H1 (cell line): Measurements from ENCODE around the gene RPN2. TPM values are rescaled to one million over a fixed set of nuclear protein-coding genes. Genes with fewer than 3 reads are reported as not detected.

Experiments used
- CTCF ChIA-PET: fragments of 300-600 bp; sonication (Branson Sonifier 250); formaldehyde crosslinking; loops from one replicate; lab custom pipeline; 2021; ENCODE audit not compliant: partially characterized antibody; lab: Charles Lee
- POLR2A ChIA-PET: fragments of 300-600 bp; sonication (Branson Sonifier 250); formaldehyde crosslinking; loops from one replicate; lab custom pipeline; 2021; ENCODE audit warnings: inconsistent platforms; ENCODE audit not compliant: partially characterized antibody; lab: Charles Lee
- DNase-seq, 2 experiments: peaks; one replicate each; pipeline versions ENCODE4 v3.0.0 to v3.0.0-alpha.2; 2010 to 2022; ENCODE audit warnings: low spot score in 2 of 2, low read depth in 1 of 2, mixed read lengths in 1 of 2
- FAIRE-seq: peaks from 2 replicates; lab custom pipeline; 2011; peaks lifted over from hg19 to GRCh38; lab: Jason Lieb, UNC
- H2AFZ ChIP-seq: 2 replicates; pipeline ENCODE4 v1.8.1; 2012; ENCODE audit warnings: low read length, inconsistent platforms
- H2AK5ac ChIP-seq: 2 replicates; pipeline ENCODE4 v1.6.1; 2013; ENCODE audit warnings: low read depth, low read length
- H2BK120ac ChIP-seq: replicated peaks from 2 replicates; pipeline ENCODE3; 2013; ENCODE audit warnings: low read depth, low read length, inconsistent platforms
- H2BK12ac ChIP-seq: 2 replicates; pipeline ENCODE4 v1.6.1; 2013; ENCODE audit warnings: low read depth, low read length
- H2BK15ac ChIP-seq: 2 replicates; pipeline ENCODE4 v1.6.1; 2013; ENCODE audit warnings: low read length
- H2BK20ac ChIP-seq: 2 replicates; pipeline ENCODE4 v1.6.1; 2013; ENCODE audit warnings: low read length
- H2BK5ac ChIP-seq: 2 replicates; pipeline ENCODE4 v1.6.1; 2013; ENCODE audit warnings: low read depth, low read length
- H3K14ac ChIP-seq: 2 replicates; pipeline ENCODE4 v1.6.1; 2013; ENCODE audit warnings: inconsistent platforms; ENCODE audit not compliant: insufficient read length
- H3K18ac ChIP-seq: 2 replicates; pipeline ENCODE4 v1.6.1; 2013; ENCODE audit warnings: low read length; ENCODE audit errors: extremely low read depth
- H3K23ac ChIP-seq: 2 replicates; pipeline ENCODE4 v1.6.1; 2013; ENCODE audit warnings: inconsistent platforms; ENCODE audit not compliant: insufficient read length
- H3K23me2 ChIP-seq: 2 replicates; pipeline ENCODE4 v1.6.1; 2013; ENCODE audit warnings: low read depth, low read length
- H3K27ac ChIP-seq: 2 replicates; pipeline ENCODE4 v1.6.1; 2011; ENCODE audit warnings: low read depth, low read length, inconsistent platforms
- H3K27me3 ChIP-seq, 4 experiments: replicated peaks in 1 of 4; 1 replicate in 1 of 4; 2 replicates in 3 of 4; pipeline versions ENCODE4 v1.6.1 to v1.8.1; 2011 to 2013; ENCODE audit warnings: low read length in 3 of 4, mild to moderate bottlenecking in 3 of 4, inconsistent platforms in 2 of 4, mixed read lengths in 2 of 4, moderate library complexity in 1 of 4; ENCODE audit not compliant: control insufficient read depth in 3 of 4, insufficient read depth in 3 of 4; ENCODE audit errors: extremely low read depth in 1 of 4
- H3K36me3 ChIP-seq, 4 experiments: 2 replicates each; pipeline versions ENCODE4 v1.6.1 to v1.8.1; 2011 to 2013; ENCODE audit warnings: mild to moderate bottlenecking in 4 of 4, low read length in 3 of 4, moderate library complexity in 2 of 4, control low read depth in 1 of 4, inconsistent platforms in 1 of 4; ENCODE audit not compliant: insufficient read depth in 4 of 4, control insufficient read depth in 2 of 4
- H3K4ac ChIP-seq: replicated peaks from 2 replicates; pipeline ENCODE3; 2013; ENCODE audit warnings: low read length, low read depth, mixed read lengths, inconsistent platforms; ENCODE audit not compliant: insufficient read length
- H3K4me1 ChIP-seq, 4 experiments: replicated peaks in 1 of 4; 1 replicate in 1 of 4; 2 replicates in 3 of 4; pipeline versions ENCODE4 v1.6.1 to v1.8.1; 2011 to 2013; ENCODE audit warnings: low read length in 3 of 4, inconsistent platforms in 2 of 4, mixed read lengths in 1 of 4; ENCODE audit not compliant: insufficient read depth in 4 of 4, control insufficient read depth in 3 of 4
- H3K4me2 ChIP-seq, 2 experiments: 2 replicates each; pipeline versions ENCODE4 v1.6.1 to v1.8.1; 2011 to 2013; ENCODE audit warnings: low read depth in 2 of 2, low read length in 2 of 2, control low read depth in 1 of 2, inconsistent platforms in 1 of 2, mild to moderate bottlenecking in 1 of 2; ENCODE audit not compliant: insufficient read depth in 1 of 2
- H3K4me3 ChIP-seq, 4 experiments: fragments of 200-600, 300-600 bp in 1 of 4; sonication (generic), shearing (Covaris generic), sonication (Bioruptor Twin) in 1 of 4; 2 replicates each; pipeline versions ENCODE4 v1.5.1 to v1.8.1; 2011 to 2016; ENCODE audit warnings: low read length in 4 of 4, low read depth in 3 of 4, control low read depth in 2 of 4, inconsistent platforms in 2 of 4, mild to moderate bottlenecking in 2 of 4, mixed read lengths in 1 of 4, moderate library complexity in 1 of 4; ENCODE audit not compliant: insufficient read depth in 2 of 4; ENCODE audit errors: extremely low read depth in 1 of 4
- H3K56ac ChIP-seq: replicated peaks from 2 replicates; pipeline ENCODE3; 2013; ENCODE audit warnings: low read depth, mild to moderate bottlenecking, mixed read lengths, low read length, inconsistent platforms; ENCODE audit not compliant: insufficient read length
- H3K79me1 ChIP-seq: 2 replicates; pipeline ENCODE4 v1.6.1; 2013; ENCODE audit warnings: low read depth, low read length, control low read depth
- H3K79me2 ChIP-seq, 2 experiments: 2 replicates each; pipeline versions ENCODE4 v1.6.1 to v1.8.1; 2012 to 2013; ENCODE audit warnings: low read length in 2 of 2, mild to moderate bottlenecking in 2 of 2, inconsistent platforms in 1 of 2; ENCODE audit not compliant: insufficient read depth in 2 of 2, control insufficient read depth in 1 of 2
- H3K9ac ChIP-seq, 4 experiments: replicated peaks in 1 of 4; 1 replicate in 1 of 4; 2 replicates in 3 of 4; pipeline versions ENCODE4 v1.6.1 to v1.8.1; 2011 to 2013; ENCODE audit warnings: low read depth in 3 of 4, low read length in 3 of 4, control low read depth in 2 of 4, mild to moderate bottlenecking in 2 of 4, moderate library complexity in 2 of 4, inconsistent platforms in 1 of 4; ENCODE audit errors: extremely low read depth in 1 of 4
- H3K9me3 ChIP-seq, 2 experiments: 2 replicates each; pipeline versions ENCODE4 v1.6.1 to v1.8.1; 2012 to 2013; ENCODE audit warnings: mild to moderate bottlenecking in 2 of 2, moderate library complexity in 2 of 2, control low read depth in 1 of 2, inconsistent platforms in 1 of 2, low read depth in 1 of 2, low read length in 1 of 2, mixed read lengths in 1 of 2; ENCODE audit not compliant: insufficient read depth in 2 of 2
- H4K20me1 ChIP-seq, 2 experiments: replicated peaks in 1 of 2; 2 replicates each; pipeline versions ENCODE3 to v1.8.1; 2011 to 2013; ENCODE audit warnings: inconsistent platforms in 2 of 2, low read length in 2 of 2, mild to moderate bottlenecking in 1 of 2; ENCODE audit not compliant: insufficient read depth in 2 of 2, control insufficient read depth in 1 of 2
- H4K5ac ChIP-seq: 2 replicates; pipeline ENCODE4 v1.6.1; 2013; ENCODE audit warnings: low read length, low read depth, mixed read lengths, inconsistent platforms; ENCODE audit not compliant: insufficient read length
- H4K8ac ChIP-seq: 2 replicates; pipeline ENCODE4 v1.8.0; 2013; ENCODE audit warnings: mild to moderate bottlenecking, moderate library complexity, low read length, inconsistent platforms; ENCODE audit not compliant: insufficient read depth; ENCODE audit errors: extremely low read depth
- H4K91ac ChIP-seq: replicated peaks from 2 replicates; pipeline ENCODE3; 2013; ENCODE audit warnings: low read length, mixed read lengths, inconsistent platforms; ENCODE audit not compliant: insufficient read length
- CTBP2 ChIP-seq: IDR thresholded peaks from 2 replicates; pipeline ENCODE4 v1.7.0; 2011; ENCODE audit warnings: borderline replicate concordance, mild to moderate bottlenecking, moderate library complexity, mixed read lengths, low read length; ENCODE audit not compliant: insufficient read depth, insufficient read length
- MAX ChIP-seq: IDR thresholded peaks from 2 replicates; pipeline ENCODE4 v1.6.1; 2012; ENCODE audit warnings: inconsistent platforms
- NANOG ChIP-seq: IDR thresholded peaks from 2 replicates; pipeline ENCODE4 v1.6.1; 2011; ENCODE audit warnings: low read length, low read depth, mild to moderate bottlenecking, inconsistent platforms; ENCODE audit not compliant: insufficient read depth, poor library complexity, severe bottlenecking
- SP1 ChIP-seq: IDR thresholded peaks from 2 replicates; pipeline ENCODE4 v1.6.1; 2011; ENCODE audit warnings: low read depth, low read length
- SP2 ChIP-seq: IDR thresholded peaks from 2 replicates; pipeline ENCODE4 v1.6.1; 2012; ENCODE audit warnings: mild to moderate bottlenecking, low read length, inconsistent platforms
- SRF ChIP-seq: IDR thresholded peaks from 2 replicates; pipeline ENCODE4 v1.6.1; 2011; ENCODE audit warnings: mild to moderate bottlenecking, low read depth, low read length, moderate library complexity
- ZNF274 ChIP-seq: IDR thresholded peaks from 2 replicates; pipeline ENCODE4 v1.7.0; 2012; ENCODE audit warnings: low read length, borderline replicate concordance; ENCODE audit errors: extremely low read depth
- WGBS, 2 experiments: shearing (Covaris generic) in 1 of 2; methylation state at CpG; one replicate each; pipeline versions ENCODE4 v1.1.6 to v1.1.7; 2013 to 2015; ENCODE audit warnings: low lambda C conversion rate in 2 of 2, mixed read lengths in 2 of 2, inconsistent platforms in 1 of 2, low coverage in 1 of 2, missing lambda C conversion rate in 1 of 2; ENCODE audit not compliant: insufficient replicate concordance in 2 of 2, insufficient coverage in 1 of 2, insufficient read length in 1 of 2; ENCODE audit errors: extremely low coverage in 1 of 2, missing lambda C conversion rate in 1 of 2; 5-methylcytosine and 5-hydroxymethylcytosine counted together
- polyA plus RNA-seq, 7 experiments: library from polyadenylated mRNA; depleted of rRNA in 3 of 7; stranded (reverse) in 5 of 7; unstranded in 2 of 7; fragments of >200 nt in 5 of 7; fragments of 200-250 nt in 2 of 7; gene quantifications; 1 replicate in 5 of 7; 2 replicates in 1 of 7; 4 replicates in 1 of 7; pipeline versions ENCODE4 v1.2.1 to v1.2.3, GENCODE V29; 2011 to 2013; ENCODE audit warnings: missing spikeins in 2 of 7, mixed read lengths in 2 of 7
- total RNA-seq: library from RNA; stranded (reverse); fragmentation: NEBNext Ultra II Directional; extraction: Animal tissue kit (Norgen Biotek cat#: 25700); gene quantifications from 2 replicates; pipeline ENCODE4 v1.2.1, GENCODE V29; 2021

Gene RPN2
- total and polyA plus RNA-seq, 2 of the 8 experiments (the other 6 are each of a cell fraction or from before 2014, with no cell fraction given), result 236 to 379 TPM

DNA sequence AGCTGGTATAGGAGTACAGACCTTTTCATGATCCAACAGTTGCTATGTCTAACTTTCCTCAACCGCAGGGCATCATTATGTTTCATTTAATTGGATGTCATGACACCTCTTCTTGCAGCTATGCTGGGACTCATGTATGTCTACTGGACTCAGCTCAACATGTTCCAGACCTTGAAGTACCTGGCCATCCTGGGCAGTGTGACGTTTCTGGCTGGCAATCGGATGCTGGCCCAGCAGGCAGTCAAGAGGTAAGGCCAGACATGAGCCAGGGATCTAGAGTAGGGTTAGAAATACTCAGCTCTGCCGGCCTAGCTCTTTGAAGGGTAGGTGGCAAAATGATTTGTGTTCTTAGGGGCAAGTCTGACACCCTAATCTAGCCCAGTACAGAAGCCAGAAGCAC lies 57.3 kb downstream of the RPN2 start:
- no peak overlapping the region for H4K5ac ChIP-seq
- no peak overlapping the region for H2AFZ ChIP-seq
- no peak overlapping the region for H2BK120ac ChIP-seq
- ChIA-PET POLR2A (interaction anchor here (0.6 to 1.0 kb wide), 3 partner anchors 12 to 105 kb away, joined by 3 to 6 read pairs (median 3); partner anchors contain the start of gene RPN2), CTCF (interaction anchor here (1.2 to 4.3 kb wide), 5 partner anchors 9 to 299 kb away, joined by 3 to 20 read pairs (median 7); no protein-coding TSS in a partner anchor)
- H3K9ac ChIP-seq, result no peak overlapping the region
- H3K23ac ChIP-seq, result no peak overlapping the region
- no peak overlapping the region for H2BK5ac ChIP-seq
- no peak overlapping the region for H3K56ac ChIP-seq
- H3K27me3 ChIP-seq, result no peaks in the 10 kb centered on the region
- no peak overlapping the region for H3K4me2 ChIP-seq
- peaks cover 40 to 96% (median 87%) of the 10 kb centered on the region in 4 experiments for H3K36me3 ChIP-seq
- H2BK15ac ChIP-seq, result no peak overlapping the region
- H3K79me1 ChIP-seq, result no peaks in the 10 kb centered on the region
- no peak overlapping the region for H3K27ac ChIP-seq
- FAIRE-seq, result no peak
- 94% methylated on average over 4 of the region's 4 CpGs; no CpG with 5 or more reads in 1 of the 2 experiments for WGBS, 2 experiments
- peaks cover 0 to 2% of the 10 kb centered on the region in 2 experiments for H4K20me1 ChIP-seq
- DNase-seq, result no peak
- no peak overlapping the region for H2AK5ac ChIP-seq
- no peak overlapping the region for H3K4me3 ChIP-seq
- H3K4me1 ChIP-seq, result no peaks in the 10 kb centered on the region
- no peaks in the 10 kb centered on the region for H3K23me2 ChIP-seq
- TF ChIP-seq SP2 (no peak), NANOG (no peak), CTBP2 (no peak), ZNF274 (no peak), SP1 (no peak), SRF (no peak), MAX (no peak)
- TF ChIP-seq, all 59 proteins: peak for 0
- no peaks in the 10 kb centered on the region for H3K79me2 ChIP-seq
- H3K9me3 ChIP-seq, result no peaks in the 10 kb centered on the region
- no peak overlapping the region for H2BK20ac ChIP-seq
- H2BK12ac ChIP-seq, result no peak overlapping the region
- H3K18ac ChIP-seq, result no peak overlapping the region
- no peak overlapping the region for H3K14ac ChIP-seq
- no peak overlapping the region for H4K8ac ChIP-seq
- H3K4ac ChIP-seq, result no peak overlapping the region
- no peak overlapping the region for H4K91ac ChIP-seq
